Heart left ventricle (tissue), 13 donors: ENCODE measurements around the gene DHX38.

Experiments used
- CTCF ChIP-seq, 12 donors: fragments of 200-600 bp; sonication (generic) in 4 of 12; IDR thresholded peaks; one replicate each; pipeline versions ENCODE4 v1.5.0 to v1.8.0; 2018 to 2022; ENCODE audit warnings: antibody characterized with exemption in 12 of 12, mild to moderate bottlenecking in 5 of 12
- POLR2A ChIP-seq, 2 donors: fragments of 450-650 bp; IDR thresholded peaks; one replicate each; pipeline ENCODE4 v1.6.1; 2017; ENCODE audit warnings: antibody characterized with exemption in 2 of 2, mild to moderate bottlenecking in 2 of 2, moderate library complexity in 2 of 2
- donor health status: ischemic (EF 13 %, LVEDD 7.1; RV severe dilation, severe dysfunction).
- donor health status: DM: no; HTN: yes; CAD: no.
- donor health status: DM: no; HTN: no; CAD: no.
- donor health status: ischemic (EF 25% LVEDD 6.9; RV normal size, moderate dysfunction).
- donor health status: ischemic (EF 25% LVEDD 5.7; RV mildly dilated, moderate dysfunction).
- donor health status: ischemic (EF 35%, LVEDD 5.7; RV mildly dilated, moderate dysfunction).
- donor health status: nonischemic (EF 11% LVEDD 7.7; RV severe dilation, severe dysfunction).
- donor health status: DM: yes; HTN: yes; CAD: no.
- donor health status: PGD.
- donor health status: ischemic (EF 29% LVEDD 5.4; RV normal size, mild dysfunction).
- donor health status: nonischemic (EF 23%, LVEDD 6.1; RV moderate dilation, normal function).

GRCh38 chr16:72129976-72130656 lies 36.5 kb downstream of the DHX38 start:
- no peak for TF ChIP-seq CTCF (IDR thresholded peaks at IDR 0.05)
- TF ChIP-seq POLR2A (IDR thresholded peaks at IDR 0.05) = no peak
